Stimulated activated CD4-positive, alpha-beta T cell treated with anti-CD3 and anti-CD28 coated beads, Interleukin-15, amount 100 ng/mL, for 48 hours (primary cell): ENCODE results near the gene CACNG7.
A peak's percentile ranks its signal among the peaks of the same experiment; 100 is the strongest.

Experiments
- DNase-seq, 2 donors: peaks; one replicate each; pipeline ENCODE4 v3.0.0-alpha.2; 2020; ENCODE audit warnings: low read depth in 2 of 2

CACNG7 gene

DNA sequence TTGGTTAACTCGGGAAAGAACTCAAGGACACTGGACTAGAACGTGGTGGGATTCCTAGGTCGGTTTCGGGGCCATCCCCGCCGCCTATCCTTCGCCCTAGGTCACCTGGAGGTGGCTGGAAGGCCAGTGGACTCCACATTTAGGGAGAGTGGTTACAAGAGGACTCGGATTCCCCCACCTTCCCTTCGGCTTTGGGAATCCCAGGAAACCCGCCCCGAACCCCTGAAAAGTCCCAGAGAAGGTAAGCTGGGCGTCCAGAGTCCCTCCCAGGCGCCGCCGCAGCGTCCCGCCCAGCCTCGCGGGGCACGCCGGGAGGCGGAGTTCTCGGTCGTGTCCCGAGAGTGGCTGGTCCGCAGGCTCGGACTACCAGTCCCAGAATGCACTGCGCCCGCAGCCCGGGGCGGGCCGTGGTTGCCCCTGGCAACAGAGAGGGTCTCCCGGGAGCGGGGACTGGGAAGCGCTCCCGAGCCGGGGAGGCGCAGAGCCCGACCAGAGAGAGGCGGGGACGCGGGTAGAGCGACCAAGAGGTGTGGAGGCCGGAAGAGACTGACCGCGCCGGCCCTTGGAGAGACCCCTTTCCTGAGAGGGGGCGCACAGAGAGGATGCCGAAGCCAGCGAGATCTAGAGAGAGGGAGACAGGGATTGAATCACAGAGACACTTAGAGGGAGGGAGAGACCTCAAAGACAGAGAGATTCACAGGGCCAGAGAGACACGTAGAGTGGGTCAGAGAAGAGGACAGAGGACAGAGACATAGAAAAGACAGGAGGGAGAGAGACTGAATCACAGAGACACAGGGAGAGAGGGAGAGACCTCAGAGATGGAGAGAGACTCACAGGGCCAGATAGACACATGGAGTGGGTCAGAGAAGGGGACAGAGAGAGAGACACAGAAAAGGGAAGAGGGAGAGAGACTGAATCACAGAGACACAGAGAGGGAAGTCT is 29.7 kb upstream of the CACNG7 start:
- DNase-seq = peak; percentile 65 to 84

DNA sequence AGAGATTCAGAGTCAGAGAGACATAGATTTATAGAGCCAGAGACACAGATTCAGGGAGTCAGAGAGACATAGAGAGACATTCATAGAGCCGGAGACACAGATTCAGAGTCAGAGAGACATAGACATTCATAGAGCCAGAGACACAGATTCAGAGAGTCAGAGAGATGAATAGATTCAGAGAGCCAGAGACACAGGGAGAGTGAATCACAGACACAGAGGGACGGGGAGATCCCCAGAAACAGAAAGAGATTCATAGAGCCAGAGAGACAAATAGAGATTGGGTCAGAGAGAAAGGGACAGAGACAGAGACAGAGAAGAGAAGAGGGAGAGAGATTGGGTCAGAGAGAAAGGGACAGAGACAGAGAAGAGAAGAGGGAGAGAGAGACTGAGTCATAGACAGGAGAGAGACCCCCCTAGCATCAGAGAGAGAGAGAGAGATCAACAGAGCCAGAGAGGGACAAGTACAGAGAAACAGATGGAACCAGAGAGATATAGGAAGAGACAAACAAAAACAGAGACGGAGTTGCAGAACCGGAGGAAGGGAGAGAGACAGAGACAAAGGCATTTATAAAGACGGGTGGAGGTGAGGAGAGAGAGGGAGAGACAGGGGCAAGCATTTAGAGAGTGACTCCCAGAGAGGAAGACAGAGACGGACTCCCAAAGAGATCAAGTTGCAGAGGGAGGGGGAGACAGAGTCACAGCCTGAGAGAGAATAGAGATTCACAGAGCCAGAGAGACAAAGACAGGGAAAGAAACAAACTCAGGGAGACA is 28.2 kb upstream of the CACNG7 start:
- no peak for DNase-seq

DNA sequence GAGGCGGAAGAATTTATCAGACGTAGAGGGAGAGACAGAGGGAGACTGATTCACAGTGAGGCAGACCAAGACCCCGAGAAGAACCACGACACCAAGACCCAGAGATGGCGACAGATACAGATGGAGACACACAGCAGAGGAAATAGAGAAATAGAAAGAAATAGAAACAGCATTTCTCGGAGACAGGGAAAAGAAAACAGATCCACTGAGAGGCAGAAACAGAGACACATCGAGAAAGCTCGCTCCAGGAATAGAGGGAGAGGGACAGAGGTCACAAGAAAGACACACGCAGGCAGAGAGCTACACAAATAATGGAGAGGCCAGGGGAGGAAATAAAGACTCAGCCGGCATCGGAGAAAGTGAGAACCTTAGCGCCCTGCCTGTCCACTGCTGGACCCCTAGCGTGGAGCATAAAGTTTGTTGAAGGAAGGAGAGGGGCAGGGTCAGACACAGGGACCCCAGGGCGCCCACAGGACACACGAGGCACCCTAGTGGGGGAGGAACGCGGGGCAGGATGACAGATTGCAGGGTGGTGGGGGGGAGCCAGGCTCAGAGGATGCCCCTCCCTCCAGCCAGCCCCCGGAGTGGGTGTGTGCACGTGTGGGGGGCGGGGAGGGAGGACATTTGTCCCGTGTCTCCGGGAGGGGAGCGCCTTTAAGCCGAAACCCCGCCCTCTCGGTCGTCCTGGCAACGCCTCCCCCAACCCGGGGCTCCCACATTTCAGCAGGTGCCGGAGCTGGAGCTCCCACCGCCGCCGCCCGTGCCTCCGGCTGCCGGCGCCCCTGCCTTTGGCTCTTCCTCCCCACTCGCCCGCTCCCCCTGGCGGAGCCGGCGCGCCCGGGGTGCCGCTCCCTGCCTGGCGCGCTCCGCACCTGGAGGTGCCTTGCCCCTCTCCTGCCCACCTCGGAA is 27.3 kb upstream of the CACNG7 start, which contains the start of gene PRKCG:
PRKCG (plus strand) TSS at position 716 of the 909 bp plus-strand sequence. CDS start 298 bp downstream, outside the sequence.
- no peak for DNase-seq

DNA sequence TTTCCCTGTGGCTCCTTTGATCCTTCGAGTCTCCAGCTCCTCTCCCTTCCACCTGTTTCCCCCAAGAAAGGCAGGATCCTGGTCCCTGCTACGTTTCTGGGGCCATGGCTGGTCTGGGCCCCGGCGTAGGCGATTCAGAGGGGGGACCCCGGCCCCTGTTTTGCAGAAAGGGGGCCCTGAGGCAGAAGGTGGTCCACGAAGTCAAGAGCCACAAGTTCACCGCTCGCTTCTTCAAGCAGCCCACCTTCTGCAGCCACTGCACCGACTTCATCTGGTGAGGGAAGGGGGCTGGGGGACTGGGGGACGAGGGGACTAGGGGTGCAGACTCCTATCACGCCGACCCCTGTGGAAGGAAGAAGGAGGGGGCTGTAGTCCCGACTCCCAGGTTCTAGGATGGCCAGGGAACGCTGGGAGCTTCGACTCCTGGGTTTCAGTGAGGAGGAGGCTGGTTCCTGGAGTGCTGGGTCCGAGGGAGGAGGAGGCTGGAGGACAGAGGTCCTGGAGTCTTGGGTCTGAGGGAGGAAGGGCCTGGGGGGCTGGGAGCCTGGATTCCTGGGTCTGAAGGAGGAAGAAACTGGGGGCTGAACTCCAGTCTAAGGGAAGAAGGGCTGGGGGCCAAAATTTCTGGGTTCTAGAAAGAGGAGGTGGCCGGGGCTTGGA is 26.6 kb upstream of the CACNG7 start:
- DNase-seq = no peak

DNA sequence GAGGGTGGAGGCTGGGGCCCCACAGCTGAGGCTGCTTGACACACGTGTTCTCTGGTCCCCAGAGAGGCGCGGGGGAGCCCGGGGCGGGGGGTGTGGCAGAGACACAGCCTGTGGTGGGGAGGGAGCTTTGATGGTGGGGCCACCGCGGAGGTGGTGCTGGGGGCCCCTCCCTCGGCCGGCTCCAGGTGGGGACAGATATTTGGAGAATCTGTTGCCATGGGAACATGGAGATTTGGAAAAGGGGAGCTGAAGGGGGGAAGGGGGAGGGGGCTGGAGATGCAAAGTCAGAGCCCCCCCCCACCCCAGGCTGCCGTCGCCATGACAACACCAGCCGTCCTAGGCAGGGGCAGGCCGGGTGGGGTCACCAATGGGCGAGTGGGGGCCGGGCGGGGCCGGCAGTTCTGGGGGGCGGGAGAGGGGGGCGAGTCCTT is 25.8 kb upstream of the CACNG7 start:
- DNase-seq = no peak

DNA sequence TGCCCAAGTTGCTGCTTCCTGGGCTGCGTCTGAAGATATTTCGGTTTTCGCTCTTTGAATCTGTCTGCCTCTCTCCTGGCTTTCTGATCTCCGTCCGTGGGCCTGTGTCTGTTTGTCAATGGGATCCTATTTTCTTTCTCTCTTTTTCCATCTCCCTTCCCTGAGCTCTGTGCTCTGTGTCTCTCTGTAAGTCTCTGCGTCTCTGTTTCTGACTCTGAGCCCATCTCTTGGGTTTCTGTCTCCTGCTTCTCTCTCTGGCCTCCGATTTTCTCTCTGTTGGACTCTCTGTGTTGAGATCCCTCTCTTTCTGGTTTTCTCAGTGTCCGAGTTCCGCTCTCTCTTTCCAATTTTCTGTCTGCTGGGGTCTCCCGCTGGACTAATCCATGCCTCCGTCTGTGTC is 25.3 kb upstream of the CACNG7 start:
- DNase-seq = no peak

DNA sequence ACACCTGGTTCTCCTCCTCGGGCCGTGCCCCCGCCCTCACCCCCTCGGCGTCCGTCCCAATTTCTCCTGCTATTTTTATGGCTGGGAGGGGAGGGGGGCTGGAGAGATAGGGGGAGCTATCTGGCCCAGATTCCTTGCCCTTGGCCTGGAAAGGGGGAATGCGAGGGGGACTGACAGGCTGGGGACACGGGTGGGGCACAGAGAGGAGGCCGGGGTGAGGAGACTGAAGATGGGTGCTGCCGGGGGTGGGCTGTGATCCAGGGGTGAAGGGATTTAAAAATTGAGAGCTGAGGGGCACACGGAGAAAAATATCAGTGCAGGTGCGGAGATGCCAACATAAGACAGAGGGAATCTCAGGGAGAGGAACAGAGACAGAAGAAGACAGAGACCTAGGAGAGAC is 24.8 kb upstream of the CACNG7 start:
- DNase-seq = no peak

DNA sequence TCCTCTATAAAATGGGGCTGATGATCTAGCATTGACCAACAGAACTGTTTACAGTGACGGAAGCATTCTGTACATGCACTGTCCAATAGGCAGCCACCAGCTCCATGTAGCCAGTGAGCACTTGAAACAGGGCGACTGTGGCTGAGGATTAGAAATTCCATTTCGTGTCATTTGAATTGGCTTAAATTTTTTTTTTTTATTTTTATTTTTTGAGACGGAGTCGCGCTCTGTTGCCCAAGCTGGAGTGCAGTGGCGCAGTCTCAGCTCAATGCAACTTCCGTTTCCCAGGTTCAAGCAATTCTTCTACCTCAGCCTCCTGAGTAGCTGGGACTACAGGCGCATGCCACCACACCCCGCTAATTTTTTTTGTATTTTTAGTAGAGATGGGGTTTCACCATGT is 24.0 kb upstream of the CACNG7 start:
- DNase-seq = no peak

DNA sequence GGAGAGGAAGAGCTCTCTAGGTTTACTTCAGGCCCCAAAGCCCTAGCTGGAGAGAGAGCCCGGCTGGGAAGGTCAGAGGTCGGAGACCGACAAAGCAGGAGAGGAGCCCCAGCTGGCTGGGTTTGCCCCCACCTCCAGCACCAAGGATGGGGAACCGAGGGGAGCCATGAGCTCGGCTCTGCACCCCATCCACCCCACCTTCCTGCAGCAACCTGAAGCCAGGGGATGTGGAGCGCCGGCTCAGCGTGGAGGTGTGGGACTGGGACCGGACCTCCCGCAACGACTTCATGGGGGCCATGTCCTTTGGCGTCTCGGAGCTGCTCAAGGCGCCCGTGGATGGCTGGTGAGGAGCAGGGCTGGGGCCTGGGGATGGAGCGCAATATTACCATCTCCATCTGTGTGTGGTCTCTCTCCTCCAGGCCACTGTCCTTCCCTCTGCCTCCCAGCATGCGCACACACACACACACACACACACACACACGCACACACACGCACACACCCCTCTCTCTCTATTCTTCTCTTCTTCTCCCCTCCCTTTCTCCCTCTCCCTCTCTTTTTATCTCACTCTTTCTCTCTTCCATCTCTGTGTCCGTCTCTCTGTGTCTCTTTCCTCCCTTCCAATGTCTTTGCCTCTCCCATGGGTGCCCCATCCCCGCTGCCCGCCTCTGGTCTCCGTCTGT is 16.6 kb upstream of the CACNG7 start:
- DNase-seq = no peak

DNA sequence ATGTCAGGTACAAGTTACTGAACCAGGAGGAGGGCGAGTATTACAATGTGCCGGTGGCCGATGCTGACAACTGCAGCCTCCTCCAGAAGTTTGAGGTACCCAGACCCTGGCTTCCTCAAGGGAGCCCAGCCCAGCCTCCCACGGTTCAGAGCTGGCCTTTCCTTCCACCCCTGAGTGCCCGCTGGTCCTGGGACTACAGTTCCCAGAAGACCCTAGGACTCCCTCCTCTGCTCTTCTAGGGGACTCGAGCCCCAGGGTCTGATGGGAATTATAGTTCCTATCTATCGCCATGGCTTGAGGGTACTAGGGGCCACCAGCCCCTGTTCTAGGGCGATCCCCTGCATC is 16.1 kb upstream of the CACNG7 start:
- DNase-seq = no peak

DNA sequence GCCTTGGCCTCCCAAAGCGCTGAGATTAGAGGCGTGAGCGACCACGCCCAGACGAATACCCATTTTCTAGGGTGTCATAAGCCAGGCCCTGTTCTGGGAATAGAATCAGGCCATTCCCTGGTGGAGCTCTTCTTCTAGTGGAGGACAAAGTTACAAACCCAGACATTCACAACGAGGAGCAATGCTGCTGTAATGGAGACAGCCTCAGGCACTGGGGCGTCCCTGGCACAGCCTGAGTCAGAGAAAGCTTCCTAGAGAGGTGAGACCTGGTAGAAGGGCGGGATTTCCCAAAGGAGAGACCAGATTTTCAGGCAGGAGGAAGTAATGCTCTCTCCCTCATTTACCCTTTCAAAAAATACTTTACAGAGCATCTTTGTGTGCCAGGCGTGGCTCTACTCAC is 14.4 kb upstream of the CACNG7 start:
- no peak for DNase-seq

DNA sequence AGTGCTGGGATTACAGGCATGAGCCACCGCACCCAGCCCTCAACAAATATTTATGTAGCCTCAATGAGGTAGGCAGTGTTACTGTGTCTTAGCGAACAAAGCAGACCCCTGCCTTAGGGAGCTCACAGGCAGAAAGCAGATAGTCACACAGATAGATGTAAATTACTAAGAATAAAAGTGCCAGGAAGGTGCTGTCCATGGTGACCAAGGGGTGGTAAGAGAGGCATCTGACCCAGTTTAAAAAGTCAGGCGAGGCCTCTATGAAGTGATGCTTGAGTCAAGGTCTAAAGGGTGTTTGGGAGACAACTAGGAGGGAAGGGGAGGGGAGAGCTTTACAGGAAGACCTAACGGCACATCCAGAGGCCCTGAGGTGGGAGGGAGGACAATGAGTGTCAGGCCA is 12.4 kb upstream of the CACNG7 start:
- DNase-seq = no peak

DNA sequence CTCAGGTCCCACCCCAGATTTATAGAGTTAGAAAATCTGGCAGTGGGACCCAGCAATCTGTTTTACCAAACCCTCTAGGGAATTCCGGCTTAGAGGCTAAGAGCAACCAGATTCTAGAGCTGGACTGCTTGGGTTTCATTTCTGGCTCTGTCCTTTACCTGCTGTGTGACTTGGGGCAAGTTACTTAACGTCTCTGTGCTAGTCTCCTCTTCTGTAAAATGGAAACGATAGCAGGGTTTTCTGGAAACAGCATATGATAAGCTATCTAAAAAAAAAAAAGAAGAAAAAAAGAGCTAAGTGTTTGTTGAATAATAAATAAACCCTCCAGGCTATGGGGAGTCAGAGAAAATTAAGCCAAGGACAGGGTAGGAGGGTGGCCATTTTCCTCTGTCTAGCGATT is 11.6 kb upstream of the CACNG7 start:
- DNase-seq = no peak

DNA sequence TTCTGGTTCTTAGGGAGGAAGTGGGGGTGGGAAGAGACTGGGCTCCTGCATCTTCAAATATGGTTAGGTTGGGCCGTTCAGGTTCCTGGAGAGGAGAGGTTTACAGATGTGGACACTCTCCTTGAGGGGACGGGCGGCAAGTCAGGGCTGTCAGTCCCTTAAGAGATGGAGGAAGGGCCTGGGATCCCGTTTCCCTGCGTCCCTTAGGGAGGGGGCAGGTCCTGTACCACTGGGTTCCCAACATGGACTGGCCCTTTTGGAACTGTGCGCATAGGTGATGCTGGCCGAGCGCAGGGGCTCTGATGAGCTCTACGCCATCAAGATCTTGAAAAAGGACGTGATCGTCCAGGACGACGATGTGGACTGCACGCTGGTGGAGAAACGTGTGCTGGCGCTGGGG is 10.9 kb upstream of the CACNG7 start:
- no peak for DNase-seq

DNA sequence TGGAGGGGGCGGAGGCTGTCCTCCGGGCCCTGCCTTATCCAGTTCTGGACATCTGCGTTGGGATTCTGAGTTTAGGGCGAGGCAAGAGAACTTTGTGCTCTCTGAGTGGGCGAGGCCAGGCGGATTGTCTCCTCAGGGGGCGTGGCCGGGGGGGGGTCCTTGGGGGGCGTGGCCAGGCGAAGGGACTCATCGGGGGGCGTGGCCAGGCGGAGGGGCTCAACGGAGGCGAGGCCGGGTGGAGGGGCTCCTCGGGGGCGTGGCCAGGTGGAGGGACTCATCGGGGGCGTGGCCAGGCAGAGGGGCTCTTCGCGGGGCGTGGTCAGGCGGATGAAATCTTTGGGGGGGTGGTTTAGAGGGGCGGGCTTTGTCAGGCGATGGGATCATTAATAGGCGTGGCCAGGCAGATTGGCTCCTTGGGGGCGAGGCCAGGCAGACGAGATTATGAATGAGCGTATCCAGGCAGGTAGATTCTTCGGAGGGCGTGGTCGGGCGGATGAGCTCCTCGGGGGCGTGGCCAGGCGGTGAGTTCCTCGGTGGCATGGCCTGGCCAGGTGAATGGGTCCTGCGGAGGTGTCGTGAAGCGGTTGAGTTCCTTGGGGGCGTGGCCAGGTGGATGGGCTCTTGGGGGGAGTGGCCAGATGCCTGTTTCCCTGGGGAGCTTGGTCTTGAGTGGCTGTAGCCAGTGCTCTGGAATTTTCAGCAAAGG is 10.3 kb upstream of the CACNG7 start:
- no peak for DNase-seq

DNA sequence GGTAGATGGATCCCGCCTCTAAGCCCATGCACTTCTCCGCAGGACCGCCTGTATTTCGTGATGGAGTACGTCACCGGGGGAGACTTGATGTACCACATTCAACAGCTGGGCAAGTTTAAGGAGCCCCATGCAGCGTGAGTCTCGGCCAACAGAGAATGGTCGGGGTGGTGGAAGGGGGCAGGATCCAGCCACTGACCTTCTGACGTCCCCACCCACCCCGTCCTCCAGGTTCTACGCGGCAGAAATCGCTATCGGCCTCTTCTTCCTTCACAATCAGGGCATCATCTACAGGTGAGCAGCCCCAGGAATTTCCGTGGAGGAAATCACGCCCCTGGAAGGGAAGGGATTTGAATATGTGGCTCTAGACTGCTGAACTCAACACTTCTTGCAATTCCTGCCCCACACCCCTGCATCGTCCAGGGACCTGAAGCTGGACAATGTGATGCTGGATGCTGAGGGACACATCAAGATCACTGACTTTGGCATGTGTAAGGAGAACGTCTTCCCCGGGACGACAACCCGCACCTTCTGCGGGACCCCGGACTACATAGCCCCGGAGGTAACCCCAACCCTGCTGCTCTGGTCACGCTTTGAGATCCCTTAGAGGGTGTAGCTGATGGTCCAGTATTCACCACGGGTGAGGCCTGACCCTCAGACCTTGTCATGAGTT is 8.8 kb upstream of the CACNG7 start:
- no peak for DNase-seq

DNA sequence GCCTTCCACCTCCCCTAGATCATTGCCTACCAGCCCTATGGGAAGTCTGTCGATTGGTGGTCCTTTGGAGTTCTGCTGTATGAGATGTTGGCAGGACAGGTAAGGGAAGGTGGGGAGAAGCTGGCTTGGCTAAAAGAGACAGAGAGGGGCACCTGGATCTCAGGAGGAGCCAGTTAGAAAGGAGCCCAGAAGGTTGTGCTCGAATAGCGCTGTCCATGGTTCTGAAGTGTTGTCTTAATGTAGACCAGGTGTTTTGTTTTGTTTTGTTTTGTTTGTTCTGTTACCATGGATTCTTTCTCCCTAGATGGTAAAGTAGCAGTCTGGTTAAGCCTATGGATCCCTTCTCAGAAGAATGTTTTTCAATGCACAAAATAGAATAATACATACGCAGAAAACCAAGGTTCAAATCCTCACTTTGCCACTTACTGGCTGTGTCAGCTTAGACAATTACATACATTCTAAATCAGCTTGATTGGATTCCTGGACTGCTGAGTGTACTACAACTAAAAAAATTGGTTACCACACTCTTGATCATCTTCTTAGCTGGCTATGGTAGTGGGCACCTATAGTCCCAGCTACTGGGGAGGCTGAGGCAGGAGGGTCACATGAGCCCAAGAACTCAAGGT is 5.9 kb upstream of the CACNG7 start:
- DNase-seq = no peak

DNA sequence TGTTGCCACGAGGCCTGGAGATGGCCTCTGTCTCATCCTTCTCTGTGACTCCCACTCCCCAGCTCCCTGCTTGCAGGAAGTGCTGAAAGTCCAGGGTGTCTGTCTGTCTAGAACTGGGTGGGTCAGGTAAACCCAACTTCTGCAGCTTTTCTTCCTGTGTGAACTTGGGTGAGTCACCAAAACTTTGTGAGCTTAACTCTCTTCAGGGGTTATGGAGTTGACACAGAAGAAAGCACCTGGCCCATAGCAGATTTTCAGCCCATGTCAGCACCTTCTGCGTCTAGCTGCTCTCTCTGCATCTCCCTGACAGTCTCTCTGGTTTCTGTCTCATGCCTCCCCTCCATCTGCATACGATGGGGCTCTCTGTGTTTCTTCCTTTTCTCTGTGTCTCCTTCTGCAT is 4.2 kb upstream of the CACNG7 start:
- DNase-seq = no peak

DNA sequence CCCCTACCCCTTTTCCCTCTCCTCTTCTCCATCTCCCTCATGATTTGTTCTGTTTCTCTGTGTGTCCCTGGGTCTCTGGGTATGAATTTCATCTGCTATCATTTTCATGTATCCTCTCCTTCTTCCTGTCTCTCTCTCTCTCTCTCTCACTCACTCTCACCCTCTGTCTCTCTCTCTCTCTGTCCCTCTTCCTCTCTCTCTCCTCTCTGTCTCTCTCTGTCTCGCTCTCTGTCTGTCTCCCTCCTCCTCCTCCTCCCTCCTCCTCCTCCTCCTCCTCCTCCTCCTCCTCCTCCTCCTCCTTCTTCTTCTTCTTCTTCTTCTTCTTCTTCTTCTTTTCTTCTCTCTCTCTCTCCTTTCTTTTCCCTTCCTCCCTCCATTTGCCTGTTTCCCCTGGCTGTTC is 3.3 kb upstream of the CACNG7 start:
- DNase-seq = no peak
